ENCODE measurements around the gene MDGA2.

GRCh38 chr14:46887144-46887543 is 788.3 kb downstream of the MDGA2 start:
- TF ChIP-seq CTCF (IDR thresholded peaks at IDR 0.05) (no peak), POLR2A (IDR thresholded peaks at IDR 0.05) (no peak)
